DMS79 (cell line): ENCODE data around the gene GARNL3.

ENCODE experiments used
- DNase-seq: peaks from one replicate; lab custom pipeline; 2025; lab: John Stamatoyannopoulos, UW

Gene GARNL3

GRCh38 chr9:127405344-127406125 is 141.0 kb downstream of the GARNL3 start:
- DNase-seq: no peak

DNA sequence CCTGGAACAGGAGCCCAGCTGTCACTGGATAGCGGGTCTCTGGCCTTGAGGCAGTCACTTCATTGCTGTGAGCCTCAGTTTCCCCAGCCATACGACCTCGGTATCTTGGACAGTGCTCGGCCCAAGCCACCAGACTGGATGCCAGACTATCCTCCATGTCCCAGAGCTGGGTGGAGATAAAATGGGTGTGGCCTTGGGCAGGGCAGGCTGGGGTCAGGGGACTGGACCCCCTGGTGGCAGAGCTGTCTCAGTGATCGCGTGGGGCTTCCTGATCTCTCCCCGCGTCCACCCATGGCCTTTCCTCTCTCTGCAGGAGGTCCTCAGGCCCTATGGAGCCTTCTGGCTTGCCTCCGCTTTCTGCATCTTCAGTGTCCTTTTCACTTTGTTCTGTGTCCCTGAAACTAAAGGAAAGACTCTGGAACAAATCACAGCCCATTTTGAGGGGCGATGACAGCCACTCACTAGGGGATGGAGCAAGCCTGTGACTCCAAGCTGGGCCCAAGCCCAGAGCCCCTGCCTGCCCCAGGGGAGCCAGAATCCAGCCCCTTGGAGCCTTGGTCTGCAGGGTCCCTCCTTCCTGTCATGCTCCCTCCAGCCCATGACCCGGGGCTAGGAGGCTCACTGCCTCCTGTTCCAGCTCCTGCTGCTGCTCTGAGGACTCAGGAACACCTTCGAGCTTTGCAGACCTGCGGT is 142.4 kb downstream of the GARNL3 start:
- DNase-seq: no peak

GRCh38 chr9:127407492-127407843 is 142.9 kb downstream of the GARNL3 start:
- no peak for DNase-seq

DNA sequence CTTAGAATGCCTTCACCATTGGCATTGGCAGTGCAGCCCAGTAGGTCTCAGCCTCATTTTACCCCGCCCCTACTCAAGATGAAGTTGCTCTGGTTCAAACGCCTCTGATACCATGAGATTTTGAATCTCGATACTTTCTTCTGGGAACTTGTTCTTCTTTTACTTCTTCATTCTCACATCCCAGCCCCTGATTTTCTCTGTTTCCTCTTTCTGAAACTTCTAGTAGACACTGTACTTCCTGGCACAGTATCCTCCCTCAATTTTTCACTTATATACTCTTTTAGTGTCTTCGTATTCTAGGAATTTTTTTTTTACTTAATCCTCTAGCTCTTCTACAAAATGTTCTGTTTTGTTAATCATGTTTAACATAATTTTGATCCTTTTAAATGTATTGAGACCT is 146.5 kb downstream of the GARNL3 start:
- no peak for DNase-seq

DNA sequence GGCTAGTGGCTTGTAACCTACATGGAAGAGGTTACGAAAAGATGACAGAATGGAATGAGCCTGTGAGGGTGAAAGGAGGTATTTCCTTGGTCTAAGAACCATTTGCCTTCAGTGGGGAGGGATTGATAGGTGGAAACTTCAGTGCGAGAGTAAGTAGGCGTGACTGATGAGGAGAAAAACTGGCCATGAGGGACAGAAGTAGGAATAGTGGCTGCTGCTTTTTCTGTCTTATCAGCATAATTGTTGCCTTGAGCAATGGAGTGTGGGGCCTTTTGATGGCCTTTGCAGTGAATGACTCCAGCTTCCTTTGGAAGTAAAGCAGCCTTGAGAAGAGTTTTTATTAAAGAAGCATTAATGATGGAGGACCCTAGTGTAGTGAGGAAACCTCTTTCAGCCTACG is 150.6 kb downstream of the GARNL3 start:
- no peak for DNase-seq

DNA sequence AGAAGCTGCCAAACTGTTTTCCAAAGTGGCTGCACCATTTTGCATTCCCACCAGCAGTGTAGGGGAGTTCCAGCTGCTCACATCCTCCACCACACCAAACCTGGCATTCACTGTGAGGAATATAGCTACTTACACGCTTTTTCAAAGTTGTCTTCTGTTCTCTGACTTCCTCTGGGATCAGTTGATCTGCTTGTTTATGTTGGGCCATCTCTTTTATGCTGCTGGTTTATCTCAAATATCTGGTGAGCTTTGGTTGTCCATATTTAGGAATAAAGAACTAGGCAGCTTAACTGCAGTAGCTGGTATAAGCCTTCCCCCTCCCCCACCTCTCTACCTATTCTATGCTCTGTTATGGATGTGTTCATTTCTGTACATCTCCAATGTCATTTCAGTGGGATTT is 151.1 kb downstream of the GARNL3 start:
- no peak for DNase-seq

- no peak for DNase-seq
These were observed 152.8 kb downstream of the GARNL3 start for GRCh38 chr9:127417131-127418036.

DNA sequence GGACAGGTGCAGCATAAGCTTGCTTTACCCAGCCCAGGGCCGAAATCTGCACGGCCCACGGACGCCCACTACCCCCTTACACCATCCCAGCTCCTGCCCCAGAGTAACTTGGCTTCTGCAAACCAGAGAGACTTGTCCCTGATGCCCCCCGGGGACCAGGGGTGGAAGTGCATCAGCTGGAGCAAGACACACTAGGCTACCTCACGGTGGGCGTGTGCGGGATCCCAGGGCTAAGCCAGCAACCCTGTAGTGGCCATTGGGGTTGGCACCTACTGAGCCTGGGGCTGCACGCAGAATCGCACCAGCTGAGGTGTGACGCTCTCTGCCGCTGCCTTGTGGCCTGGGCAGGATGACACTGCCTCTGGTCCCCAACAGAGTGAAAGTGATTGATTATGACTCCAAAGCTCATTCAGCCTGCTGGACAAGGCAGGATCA is 153.5 kb downstream of the GARNL3 start:
- DNase-seq: no peak

DNA sequence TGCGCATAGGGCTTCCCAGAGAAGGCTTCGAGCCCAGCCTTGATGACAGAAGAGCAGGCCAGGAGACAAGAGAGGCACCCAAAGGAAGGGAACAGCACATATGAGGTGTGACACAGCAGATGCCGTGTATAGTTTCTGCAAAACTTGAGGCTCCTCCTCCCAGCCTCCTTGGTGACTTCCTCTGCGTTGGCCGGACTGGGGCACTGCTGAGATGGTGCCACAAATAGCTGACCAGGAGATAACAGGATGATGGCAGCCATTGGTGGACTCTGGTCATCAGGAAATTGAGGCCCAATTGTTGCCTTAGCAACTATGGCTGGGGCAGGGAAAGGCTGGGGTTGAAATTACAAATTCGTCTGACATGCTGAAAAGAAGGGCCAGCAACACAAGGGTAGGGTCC is 154.8 kb downstream of the GARNL3 start:
- no peak for DNase-seq

- DNase-seq: no peak
These were observed 156.5 kb downstream of the GARNL3 start for GRCh38 chr9:127421057-127421456.

GRCh38 chr9:127422133-127422782 is 157.7 kb downstream of the GARNL3 start:
- DNase-seq: no peak

GRCh38 chr9:127422787-127423186 is 158.2 kb downstream of the GARNL3 start:
- no peak for DNase-seq

- no peak for DNase-seq
These were observed 158.9 kb downstream of the GARNL3 start for GRCh38 chr9:127423476-127423933.

DNA sequence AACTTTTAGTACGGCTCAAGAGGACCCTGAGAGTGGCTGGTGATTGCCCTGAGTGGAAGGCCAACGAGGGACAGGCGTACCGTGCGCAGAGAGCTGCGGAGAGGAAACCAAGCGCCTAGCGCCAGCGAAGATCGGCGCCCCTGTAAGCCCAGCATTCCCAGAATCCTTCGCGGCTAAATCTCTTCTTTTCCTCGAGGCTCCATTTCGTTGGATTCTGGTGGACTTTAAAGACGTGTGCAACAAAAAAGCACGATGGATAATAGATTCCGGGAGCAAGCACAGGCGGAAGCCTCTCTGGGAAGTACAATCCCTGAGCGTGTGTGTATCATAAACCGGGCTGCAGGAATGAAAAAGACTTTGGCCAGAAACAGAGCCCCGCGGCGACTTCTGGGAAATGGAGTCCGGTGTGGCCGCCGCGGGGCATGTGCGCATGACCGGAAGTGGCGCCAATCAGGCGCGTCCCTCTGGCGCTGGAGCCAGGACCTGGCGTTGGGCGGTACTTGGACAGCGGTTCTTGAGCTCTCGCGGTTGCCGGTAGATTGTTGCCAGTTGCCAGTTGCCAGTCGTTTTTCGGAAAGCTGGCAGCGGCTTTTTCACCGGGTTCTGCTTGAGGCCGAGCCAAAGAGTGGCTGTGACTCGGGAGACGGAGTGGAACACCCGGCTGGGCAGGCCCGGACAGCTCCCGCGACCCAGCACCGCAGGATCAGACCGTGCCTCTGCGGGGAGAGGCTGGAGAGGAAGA is 159.5 kb downstream of the GARNL3 start, which contains the start of gene ZNF79:
TSS of gene ZNF79 (plus strand) at position 449 of the 742 bp plus-strand sequence. CDS start 406 bp downstream, outside the sequence.
- peak; percentile 90 for DNase-seq

- no peak for DNase-seq
These were observed 160.1 kb downstream of the GARNL3 start for GRCh38 chr9:127424676-127424999.

GRCh38 chr9:127426756-127427155 is 162.2 kb downstream of the GARNL3 start:
- no peak for DNase-seq

- DNase-seq: no peak
These were observed 163.8 kb downstream of the GARNL3 start for GRCh38 chr9:127428348-127428747.

- no peak for DNase-seq
These were observed 165.8 kb downstream of the GARNL3 start for GRCh38 chr9:127430415-127430814.

DNA sequence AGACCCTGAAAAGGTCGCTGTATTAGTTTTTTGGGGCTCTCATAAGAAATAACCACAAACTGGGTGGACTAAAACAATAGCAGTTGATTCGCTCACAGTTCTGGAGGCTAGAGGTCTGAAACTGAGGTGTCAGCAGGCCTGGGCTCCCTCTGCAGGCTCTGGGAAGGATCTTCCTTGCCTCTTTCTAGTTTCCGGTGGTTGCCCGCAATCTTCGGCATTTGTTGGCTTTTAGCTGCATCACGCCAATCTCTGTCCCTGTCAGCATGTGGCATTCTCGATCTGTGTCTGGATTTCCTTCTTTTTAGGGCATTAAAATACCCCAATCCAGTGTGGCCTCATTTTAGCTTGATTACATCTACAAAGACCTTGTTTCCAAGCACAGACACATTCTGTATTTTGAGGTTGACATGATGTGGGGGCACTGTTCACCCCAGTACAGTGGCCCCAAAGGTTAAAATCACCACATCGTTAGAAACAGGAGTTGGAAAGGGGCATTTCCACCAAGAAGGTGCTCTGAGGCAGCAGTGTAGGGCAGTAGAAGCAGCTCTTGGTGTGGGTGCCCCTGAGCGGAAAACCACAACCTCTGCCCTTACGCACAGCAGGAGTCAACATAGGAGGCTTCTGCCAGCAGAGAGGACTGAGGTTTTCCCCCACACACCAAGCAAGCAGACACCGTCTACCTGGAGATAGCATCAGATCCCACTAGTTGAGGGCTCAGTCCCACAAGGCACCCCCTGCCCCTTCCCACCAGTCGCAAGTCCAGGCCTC is 173.1 kb downstream of the GARNL3 start:
- no peak for DNase-seq

DNA sequence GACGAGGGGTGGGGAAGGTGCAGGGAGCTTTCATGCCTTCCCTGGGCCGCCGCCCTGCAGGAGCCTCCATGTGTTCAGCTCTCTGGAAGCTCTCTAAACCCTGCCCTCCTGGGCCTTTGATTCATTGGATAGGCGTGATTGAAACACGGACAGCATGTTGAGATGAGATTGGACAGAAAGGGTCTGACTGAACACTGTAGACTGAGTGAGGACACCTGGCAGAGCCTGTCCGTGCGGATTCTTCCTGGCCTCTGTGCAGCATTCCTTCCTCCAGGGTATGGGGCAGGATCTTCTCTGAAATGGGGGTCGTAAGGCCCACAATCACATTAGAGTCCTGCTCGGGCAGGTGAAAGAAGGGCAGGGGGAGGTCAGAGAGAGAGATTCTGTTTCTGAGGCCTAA is 173.8 kb downstream of the GARNL3 start:
- DNase-seq: no peak
